Retinal pigment epithelial cell (primary cell): ENCODE results near the gene WWOX.

ENCODE experiments used
- DNase-seq: peaks from one replicate; pipeline ENCODE4 v3.0.0-alpha.2; 2010; ENCODE audit warnings: low read depth
- H3K4me3 ChIP-seq: 2 replicates; pipeline ENCODE4 v1.5.1; 2011; ENCODE audit warnings: mild to moderate bottlenecking, low read length, control low read depth, moderate library complexity
- TF ChIP-seq, protein P1 (sequence below): conservative IDR thresholded peaks from 2 replicates; pipeline ENCODE4 v1.5.1; 2011; ENCODE audit warnings: low read depth, low read length, control low read depth, inconsistent platforms

Gene WWOX

DNA sequence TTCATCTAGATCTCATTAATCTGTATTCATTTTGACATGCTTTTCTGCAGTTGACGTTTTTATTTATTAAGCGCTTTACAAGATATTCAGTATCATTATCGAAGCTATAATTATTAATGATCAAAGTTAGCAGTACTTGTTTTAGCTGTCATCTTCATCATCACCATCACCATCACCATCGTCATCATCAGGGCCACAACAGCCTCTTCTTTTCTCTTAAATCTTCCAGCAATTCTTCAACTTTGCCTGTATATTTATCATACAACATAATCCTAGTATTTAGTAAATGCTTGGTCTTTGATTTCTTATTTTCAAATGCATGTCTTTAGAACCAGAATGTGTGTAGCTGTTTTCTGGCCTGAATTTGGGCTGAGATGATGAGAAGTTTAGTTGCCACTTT is 973.1 kb downstream of the WWOX start:
- TF ChIP-seq, protein P1, sequence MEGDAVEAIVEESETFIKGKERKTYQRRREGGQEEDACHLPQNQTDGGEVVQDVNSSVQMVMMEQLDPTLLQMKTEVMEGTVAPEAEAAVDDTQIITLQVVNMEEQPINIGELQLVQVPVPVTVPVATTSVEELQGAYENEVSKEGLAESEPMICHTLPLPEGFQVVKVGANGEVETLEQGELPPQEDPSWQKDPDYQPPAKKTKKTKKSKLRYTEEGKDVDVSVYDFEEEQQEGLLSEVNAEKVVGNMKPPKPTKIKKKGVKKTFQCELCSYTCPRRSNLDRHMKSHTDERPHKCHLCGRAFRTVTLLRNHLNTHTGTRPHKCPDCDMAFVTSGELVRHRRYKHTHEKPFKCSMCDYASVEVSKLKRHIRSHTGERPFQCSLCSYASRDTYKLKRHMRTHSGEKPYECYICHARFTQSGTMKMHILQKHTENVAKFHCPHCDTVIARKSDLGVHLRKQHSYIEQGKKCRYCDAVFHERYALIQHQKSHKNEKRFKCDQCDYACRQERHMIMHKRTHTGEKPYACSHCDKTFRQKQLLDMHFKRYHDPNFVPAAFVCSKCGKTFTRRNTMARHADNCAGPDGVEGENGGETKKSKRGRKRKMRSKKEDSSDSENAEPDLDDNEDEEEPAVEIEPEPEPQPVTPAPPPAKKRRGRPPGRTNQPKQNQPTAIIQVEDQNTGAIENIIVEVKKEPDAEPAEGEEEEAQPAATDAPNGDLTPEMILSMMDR = no peak
- no peak for DNase-seq
- no peak overlapping the region for H3K4me3 ChIP-seq

DNA sequence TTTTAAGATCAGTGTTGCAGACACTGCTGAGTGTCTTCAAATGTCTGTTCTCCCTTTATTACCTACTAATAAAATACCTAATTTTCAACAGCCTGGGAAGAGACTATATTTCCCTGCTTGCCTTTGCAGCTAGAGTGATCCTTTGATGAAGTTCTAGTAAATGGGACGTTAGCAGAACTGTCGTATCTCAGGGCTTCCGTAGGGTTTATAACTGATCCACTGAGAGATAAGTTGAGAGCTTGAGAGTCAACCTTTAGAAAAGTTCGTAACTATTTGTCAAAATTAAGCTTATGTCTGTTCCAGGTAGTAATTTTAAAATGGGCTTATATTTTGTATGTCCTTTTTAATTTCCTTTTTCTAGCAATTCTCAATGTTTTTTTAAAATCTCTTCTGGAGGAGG is 974.1 kb downstream of the WWOX start:
- TF ChIP-seq, protein P1 = no peak
- no peak for DNase-seq
- H3K4me3 ChIP-seq = no peak overlapping the region

DNA sequence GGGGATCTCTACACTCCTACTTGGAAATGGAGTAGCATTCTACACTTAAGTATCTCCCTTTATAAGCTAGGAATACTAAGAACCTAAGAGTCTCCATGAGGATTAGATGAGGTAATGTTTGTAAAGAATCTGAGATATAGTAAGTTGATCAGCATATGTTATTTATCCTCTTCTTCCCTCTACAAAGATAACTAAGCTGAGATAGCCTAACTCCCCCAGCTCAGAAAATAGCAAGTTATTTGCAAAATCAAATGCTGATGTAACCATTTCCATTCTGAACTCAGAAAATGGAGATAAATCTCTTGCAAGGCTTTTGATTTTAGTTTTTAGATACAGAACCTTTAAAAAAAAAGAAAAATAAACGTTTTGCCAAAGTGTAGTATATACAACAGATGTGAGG is 975.1 kb downstream of the WWOX start:
- TF ChIP-seq, protein P1 = no peak
- no peak overlapping the region for H3K4me3 ChIP-seq
- DNase-seq = no peak

DNA sequence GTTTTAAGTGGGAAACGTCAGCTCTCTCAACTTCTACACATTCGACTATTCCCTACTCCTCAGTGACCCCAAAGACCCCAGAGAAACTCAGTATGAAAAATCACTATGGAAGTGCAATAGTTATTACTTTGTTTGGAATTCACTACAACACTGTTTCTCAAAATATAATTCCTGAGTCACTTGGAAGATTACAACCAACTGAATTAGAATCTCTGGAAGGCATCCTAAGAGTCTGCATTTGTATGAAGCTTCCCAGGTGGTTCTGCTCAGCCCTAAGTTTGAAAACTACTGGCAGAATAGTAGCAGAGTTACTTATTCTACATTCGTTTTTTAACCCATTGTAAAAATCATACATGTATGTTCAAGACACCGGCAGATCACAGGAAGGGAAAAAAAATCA is 975.5 kb downstream of the WWOX start:
- no peak for DNase-seq
- TF ChIP-seq, protein P1 = no peak
- no peak overlapping the region for H3K4me3 ChIP-seq

DNA sequence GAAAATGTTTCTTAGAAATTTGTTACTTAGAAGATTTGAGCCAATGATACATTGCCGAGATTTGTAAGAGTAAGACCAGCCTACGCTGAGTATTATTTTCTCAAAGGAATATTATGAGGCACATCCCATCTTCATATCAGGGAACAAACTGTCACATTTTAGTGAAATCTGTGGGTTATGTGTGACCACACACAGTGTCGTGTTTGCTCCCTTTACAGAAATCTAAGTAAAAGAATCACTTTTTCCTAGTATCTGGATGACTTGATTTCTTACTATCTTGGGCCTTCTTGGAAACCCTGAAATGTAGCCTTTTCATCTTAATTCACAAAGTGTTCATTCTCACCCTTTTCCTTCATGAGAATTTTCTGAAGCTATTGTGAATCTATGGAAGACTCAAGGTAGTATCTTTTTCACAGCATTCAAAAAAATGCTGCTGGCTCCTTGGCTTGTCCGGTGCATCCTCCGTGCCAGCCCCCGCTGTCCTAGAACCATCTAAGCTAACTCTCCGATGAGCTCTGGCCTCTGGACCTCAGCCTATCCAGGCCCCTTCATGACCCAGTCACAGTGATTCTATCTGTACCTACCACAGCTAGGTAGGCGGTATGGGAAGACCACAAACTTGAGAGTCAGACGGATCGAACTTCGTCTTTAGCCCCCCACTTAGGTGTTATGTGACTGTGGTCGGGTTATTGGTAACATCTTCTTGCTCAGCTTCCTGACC is 976.8 kb downstream of the WWOX start:
- TF ChIP-seq, protein P1 = no peak
- DNase-seq = no peak
- H3K4me3 ChIP-seq = no peak overlapping the region

DNA sequence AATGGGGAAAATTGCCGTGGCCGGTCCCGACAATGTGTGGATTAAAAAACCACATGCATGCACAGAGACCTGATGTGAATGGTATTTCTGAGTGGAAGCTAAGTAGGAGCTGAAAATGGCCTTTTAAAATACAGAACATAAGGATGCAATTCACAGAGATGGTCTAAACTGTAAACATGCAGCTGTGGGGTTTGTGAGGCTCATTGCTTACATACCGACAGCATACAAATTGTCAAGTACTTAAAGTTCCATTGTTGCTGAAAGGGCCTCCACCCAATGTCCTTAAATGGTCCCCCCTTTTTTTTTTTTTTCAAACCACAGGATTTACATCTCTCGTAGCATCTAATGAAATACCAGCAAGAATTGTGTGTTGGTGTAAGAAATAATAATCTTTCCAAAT is 977.9 kb downstream of the WWOX start:
- H3K4me3 ChIP-seq = no peak overlapping the region
- DNase-seq = no peak
- TF ChIP-seq, protein P1 = no peak

DNA sequence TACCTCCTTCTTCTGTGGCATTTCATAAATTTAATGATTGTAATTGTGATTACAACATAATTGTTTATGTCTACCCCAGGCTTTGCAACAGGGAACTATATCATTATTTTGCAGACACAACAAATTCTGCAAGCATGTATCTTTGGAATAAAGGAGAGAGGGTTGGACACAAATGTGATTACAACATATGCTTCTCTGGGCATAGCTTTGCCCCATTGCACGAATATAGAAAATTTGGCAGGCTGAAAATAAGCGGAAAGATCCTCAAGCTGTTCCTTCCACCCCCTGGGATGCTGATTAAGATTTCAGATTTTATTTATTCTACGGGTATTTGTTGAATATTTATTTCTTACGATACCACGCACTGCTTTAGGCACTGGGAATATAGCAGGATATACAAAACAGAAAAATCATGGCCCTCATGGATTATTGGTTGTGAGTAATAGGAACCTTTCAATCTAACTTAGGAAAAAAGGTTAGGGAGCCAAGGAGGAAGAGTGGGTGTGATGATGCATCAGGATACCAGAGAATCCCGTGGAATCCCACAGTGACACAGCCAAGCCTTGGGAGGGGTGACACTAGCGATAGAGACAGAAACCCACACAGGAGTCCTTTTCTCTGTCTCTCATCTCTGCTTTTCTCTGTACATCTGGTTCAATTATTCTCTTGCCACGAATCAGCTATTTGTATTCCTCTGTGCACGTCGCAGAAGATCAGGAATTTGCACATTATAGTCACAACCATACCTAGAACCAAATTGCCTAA is 980.4 kb downstream of the WWOX start:
- DNase-seq = no peak
- H3K4me3 ChIP-seq = no peak overlapping the region
- TF ChIP-seq, protein P1 = no peak
